ENCODE data around the gene CWC25.

CWC25 gene

DNA sequence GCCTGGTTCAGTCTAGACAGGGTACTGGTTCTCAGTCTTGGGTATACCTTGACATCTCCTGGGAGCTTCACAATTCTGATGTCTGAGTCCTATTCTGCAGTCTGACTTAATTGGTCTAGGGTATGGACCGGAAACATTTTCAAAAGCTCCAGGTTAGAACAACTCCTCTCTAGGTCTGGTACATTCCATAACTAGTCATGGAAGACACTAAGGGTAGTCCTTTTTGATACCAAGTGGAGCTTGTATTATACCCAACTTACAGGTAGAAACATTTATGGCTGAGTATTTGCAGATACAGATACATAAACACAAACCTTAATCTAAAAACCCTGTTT is 23.4 kb upstream of the CWC25 start:
- peak overlapping the region; percentile 37 for H3K27ac ChIP-seq

DNA sequence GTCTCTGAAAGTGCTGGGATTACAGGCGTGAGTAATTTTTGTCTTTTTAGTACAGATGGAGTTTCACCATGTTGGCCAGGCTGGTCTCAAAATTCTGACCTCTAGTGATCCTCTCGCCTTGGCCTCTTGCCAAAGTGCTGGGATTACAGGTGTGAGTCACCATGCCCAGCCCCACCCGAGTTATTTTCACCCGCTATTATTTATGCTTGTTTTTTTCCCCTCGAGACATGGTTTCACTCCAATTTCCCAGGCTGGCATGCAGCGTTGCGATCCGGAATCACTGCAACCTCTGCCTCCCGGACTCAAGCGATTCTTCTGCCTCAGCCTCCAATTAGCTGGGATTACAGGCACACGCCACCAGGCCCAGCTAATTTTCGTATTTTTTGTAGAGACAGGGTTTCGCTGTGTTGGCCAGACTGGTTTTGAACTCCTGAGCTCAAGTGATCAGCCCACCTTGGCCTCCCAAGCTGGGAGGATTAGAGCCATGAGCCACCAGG is 19.2 kb upstream of the CWC25 start:
- peak overlapping the region; percentile 66 for H3K27ac ChIP-seq

More for the DNA sequence above, 23.4 kb upstream of the CWC25 start:
- no peak for TF ChIP-seq CTCF (IDR thresholded peaks at IDR 0.05)
- TF ChIP-seq ZFX (IDR thresholded peaks at IDR 0.05; ENCODE audit: borderline replicate concordance) = no peak

DNA sequence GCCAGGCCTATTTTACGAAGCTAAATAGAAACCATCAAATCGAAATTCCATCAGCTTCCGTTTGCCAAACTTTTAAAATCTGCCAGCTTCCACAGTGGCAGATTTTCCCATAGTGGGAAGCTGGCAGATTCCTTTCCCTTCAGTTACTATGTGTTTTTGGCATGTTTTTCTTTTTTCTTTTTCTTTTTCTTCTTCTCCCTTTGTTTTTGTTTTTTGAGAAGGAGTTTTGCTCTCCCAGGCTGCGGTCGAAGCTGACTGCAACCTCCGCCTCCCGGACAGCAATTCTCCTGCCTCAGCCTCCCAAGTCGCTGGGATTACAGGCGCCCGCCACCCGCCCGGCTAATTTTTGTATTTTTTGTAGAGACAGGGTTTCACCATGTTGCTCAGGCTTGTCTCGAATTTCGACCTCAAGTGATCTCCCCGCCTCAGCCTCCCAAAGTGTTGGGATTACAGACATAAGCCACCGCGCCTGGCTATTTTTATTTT is 684 bp upstream of the CWC25 start:
- peak overlapping the region; percentile 94 for H3K27ac ChIP-seq
- TF ChIP-seq CTCF (IDR thresholded peaks at IDR 0.05) (no peak), ZFX (IDR thresholded peaks at IDR 0.05; ENCODE audit: borderline replicate concordance) (no peak)

More for the DNA sequence above, 19.2 kb upstream of the CWC25 start:
- TF ChIP-seq ZFX (IDR thresholded peaks at IDR 0.05; ENCODE audit: borderline replicate concordance) (no peak), CTCF (IDR thresholded peaks at IDR 0.05) (no peak)

GRCh38 chr17:38815576-38816193 is 9.4 kb downstream of the CWC25 start:
- TF ChIP-seq CTCF (IDR thresholded peaks at IDR 0.05) (0 out of 2 replicates have a peak, but pooled peaks have one; percentile 7), ZFX (IDR thresholded peaks at IDR 0.05; ENCODE audit: borderline replicate concordance) (no peak)
- no peak overlapping the region for H3K27ac ChIP-seq

- no peak overlapping the region for H3K27ac ChIP-seq
- TF ChIP-seq ZFX (IDR thresholded peaks at IDR 0.05; ENCODE audit: borderline replicate concordance) = no peak
- no peak for TF ChIP-seq CTCF (IDR thresholded peaks at IDR 0.05)
Observed at GRCh38 chr17:38809828-38810227, 15.3 kb downstream of the CWC25 start.

DNA sequence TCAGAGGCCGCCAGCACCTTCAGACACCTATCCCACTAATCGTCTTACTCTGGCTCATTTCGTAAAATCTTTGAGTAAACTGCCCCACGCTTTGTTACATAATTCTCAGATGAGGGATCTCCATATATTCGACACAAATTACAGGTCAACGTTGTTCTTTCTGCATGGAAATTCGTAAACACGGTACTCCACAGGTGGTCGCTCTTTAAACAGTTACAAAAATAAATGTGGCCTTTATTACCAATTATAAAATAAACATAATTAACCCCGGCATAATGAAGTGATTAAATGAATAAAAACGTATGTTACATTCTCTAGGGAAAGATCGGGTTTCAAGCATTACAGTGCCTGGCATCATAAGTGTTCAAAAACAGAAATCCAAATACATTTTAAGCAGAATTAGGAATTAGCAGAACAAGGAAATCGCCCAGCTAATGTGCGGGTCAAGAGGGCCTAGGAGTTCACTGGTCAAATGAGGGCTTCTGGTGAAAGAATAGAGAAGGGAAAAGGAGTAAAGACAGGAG is 24.8 kb downstream of the CWC25 start:
- peak overlapping the region; percentile 96 for H3K27ac ChIP-seq

More for the DNA sequence above, 24.8 kb downstream of the CWC25 start:
- TF ChIP-seq CTCF (IDR thresholded peaks at IDR 0.05) (no peak), ZFX (IDR thresholded peaks at IDR 0.05; ENCODE audit: borderline replicate concordance) (no peak)

Measured in 22Rv1 (cell line).